Measurements from ENCODE around the gene DES. TPM values are rescaled to one million over a fixed set of nuclear protein-coding genes. Genes with fewer than 3 reads are reported as not detected.

The DES gene
- total RNA-seq (2014; rRNA removed; shearing (Covaris generic)) = not detected in 2 replicates
- not detected in 2 replicates for total RNA-seq (2022)
- Bru-seq, nascent RNA = not detected
- not detected for BruChase-seq, experiment 1, labeled RNA remaining after a 6-hour chase
- BruChase-seq, experiment 2, labeled RNA remaining after a 2-hour chase = not detected
- long read RNA-seq = 0 reads

- Histone ChIP-seq H3K79me2 (ENCODE audit: insufficient read depth, low read depth, low read length) (no peaks in the 10 kb centered on the region), H2AFZ (ENCODE audit: low read length) (no peak within 1 kb of the TSS), H3K36me3 (ENCODE audit: insufficient read depth, low read length) (no peaks in the 10 kb centered on the region), H3K4me1 (ENCODE audit: insufficient read depth, low read length, poor library complexity, severe bottlenecking) (no peaks in the 10 kb centered on the region), H3K4me3 (ENCODE audit: low read depth, low read length, poor library complexity, severe bottlenecking) (no peak within 1 kb of the TSS), H4K20me1 (ENCODE audit: insufficient read depth, low read length) (no peaks in the 10 kb centered on the region), H3K27ac (ENCODE audit: low read depth, low read length, poor library complexity, severe bottlenecking) (no peak within 1 kb of the TSS), H3K4me2 (ENCODE audit: low read length) (no peak within 1 kb of the TSS), H3K9me2 (ENCODE audit: insufficient read depth, low read length) (no peaks in the 10 kb centered on the region), H3K9me3 (ENCODE audit: low read length) (no peaks in the 10 kb centered on the region)
- CTCF ChIA-PET (ENCODE audit: unreplicated experiment) = no interaction called here
- no peak for DNase-seq (ENCODE audit: low spot score)
- POLR2A ChIA-PET = interaction anchor here (0.6 kb wide), 1 partner anchor 522 kb away, joined by 3 read pairs; no protein-coding TSS in a partner anchor
- TF ChIP-seq EZH2phosphoT487 (IDR thresholded peaks at IDR 0.05; ENCODE audit: borderline replicate concordance, low read depth, low read length) = no peak
- TF ChIP-seq, protein P1, sequence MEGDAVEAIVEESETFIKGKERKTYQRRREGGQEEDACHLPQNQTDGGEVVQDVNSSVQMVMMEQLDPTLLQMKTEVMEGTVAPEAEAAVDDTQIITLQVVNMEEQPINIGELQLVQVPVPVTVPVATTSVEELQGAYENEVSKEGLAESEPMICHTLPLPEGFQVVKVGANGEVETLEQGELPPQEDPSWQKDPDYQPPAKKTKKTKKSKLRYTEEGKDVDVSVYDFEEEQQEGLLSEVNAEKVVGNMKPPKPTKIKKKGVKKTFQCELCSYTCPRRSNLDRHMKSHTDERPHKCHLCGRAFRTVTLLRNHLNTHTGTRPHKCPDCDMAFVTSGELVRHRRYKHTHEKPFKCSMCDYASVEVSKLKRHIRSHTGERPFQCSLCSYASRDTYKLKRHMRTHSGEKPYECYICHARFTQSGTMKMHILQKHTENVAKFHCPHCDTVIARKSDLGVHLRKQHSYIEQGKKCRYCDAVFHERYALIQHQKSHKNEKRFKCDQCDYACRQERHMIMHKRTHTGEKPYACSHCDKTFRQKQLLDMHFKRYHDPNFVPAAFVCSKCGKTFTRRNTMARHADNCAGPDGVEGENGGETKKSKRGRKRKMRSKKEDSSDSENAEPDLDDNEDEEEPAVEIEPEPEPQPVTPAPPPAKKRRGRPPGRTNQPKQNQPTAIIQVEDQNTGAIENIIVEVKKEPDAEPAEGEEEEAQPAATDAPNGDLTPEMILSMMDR (conservative IDR thresholded peaks at IDR 0.05; ENCODE audit: low read length) = no peak
- BruUV-seq (replicated peaks) = no TSS peak
- intact Hi-C loops (cut with micrococcal nuclease; ENCODE audit: unreplicated experiment) = no loop called here
Measured at GRCh38 chr2:219418155-219419011, at the start of gene DES. Gene DES (plus strand): TSS chr2:219418377. CDS start chr2:219418463, 86 bp downstream.

DNA sequence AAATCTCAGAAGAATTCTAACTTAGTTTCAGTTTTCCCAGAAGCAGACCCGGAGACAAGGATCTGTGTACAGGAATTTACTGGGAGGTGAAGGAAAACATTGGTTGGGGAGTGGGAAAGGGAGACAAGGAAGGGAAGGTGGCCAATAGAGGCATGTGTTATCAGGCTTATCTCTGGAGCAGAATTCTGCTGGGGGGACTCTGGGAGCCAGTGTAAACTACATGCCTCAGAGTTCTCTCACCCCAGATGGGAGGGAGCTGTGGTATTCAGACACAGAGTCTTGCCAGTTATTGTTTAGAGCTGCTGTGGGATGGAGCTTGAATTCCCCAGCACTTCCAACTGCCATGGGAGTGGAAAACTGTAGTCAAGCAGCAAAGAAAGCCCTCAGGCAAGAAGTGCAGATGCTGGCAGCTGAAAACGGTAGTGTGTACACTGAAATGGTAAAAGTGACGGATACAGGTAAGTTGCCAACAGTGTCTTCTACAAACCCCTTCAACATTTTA lies 49.4 kb upstream of the DES start:
- Histone ChIP-seq H3K27ac (ENCODE audit: low read depth, low read length, poor library complexity, severe bottlenecking) (no peak overlapping the region), H3K4me2 (ENCODE audit: low read length) (no peak overlapping the region), H4K20me1 (ENCODE audit: insufficient read depth, low read length) (no peaks in the 10 kb centered on the region), H3K9me3 (ENCODE audit: low read length) (no peaks in the 10 kb centered on the region), H2AFZ (ENCODE audit: low read length) (no peak overlapping the region), H3K4me1 (ENCODE audit: insufficient read depth, low read length, poor library complexity, severe bottlenecking) (no peaks in the 10 kb centered on the region), H3K79me2 (ENCODE audit: insufficient read depth, low read depth, low read length) (no peaks in the 10 kb centered on the region), H3K36me3 (ENCODE audit: insufficient read depth, low read length) (peaks cover 4% of the 10 kb centered on the region; the same call in 1 of the 2 replicates), H3K9me2 (ENCODE audit: insufficient read depth, low read length) (no peaks in the 10 kb centered on the region), H3K4me3 (ENCODE audit: low read depth, low read length, poor library complexity, severe bottlenecking) (no peak overlapping the region)
- ChIA-PET CTCF (ENCODE audit: unreplicated experiment) (interaction anchor here (0.6 kb wide), 1 partner anchor 372 kb away, joined by 6 read pairs; no protein-coding TSS in a partner anchor), POLR2A (no interaction called here)
- no TSS peak for BruUV-seq (replicated peaks)
- no peak for TF ChIP-seq EZH2phosphoT487 (IDR thresholded peaks at IDR 0.05; ENCODE audit: borderline replicate concordance, low read depth, low read length)
- TF ChIP-seq, protein P1 (conservative IDR thresholded peaks at IDR 0.05; ENCODE audit: low read length) = no peak
- no peak for DNase-seq (ENCODE audit: low spot score)
- intact Hi-C loops (cut with micrococcal nuclease; ENCODE audit: unreplicated experiment) = no loop called here
